Middle frontal gyrus (tissue), 1 donor: ENCODE results near the gene ATP13A1.
A peak's percentile ranks its signal among the peaks of the same experiment; 100 is the strongest.
"Not testable (repeated sequence)": the region's sequence is repeated elsewhere in the genome, so short reads cannot be mapped to it uniquely, and the experiment has no call there.

Experiments used
- DNase-seq: peaks from one replicate; pipeline ENCODE4 v3.0.0-alpha.2; 2015; ENCODE audit warnings: low spot score; ENCODE audit errors: extremely low spot score

ATP13A1 gene

GRCh38 chr19:19624032-19624570, 39.4 kb downstream of the ATP13A1 start:
- no peak for DNase-seq

GRCh38 chr19:19623383-19623782, 40.1 kb downstream of the ATP13A1 start:
- no peak for DNase-seq

GRCh38 chr19:19619849-19620210, 43.6 kb downstream of the ATP13A1 start:
- no peak for DNase-seq

DNA sequence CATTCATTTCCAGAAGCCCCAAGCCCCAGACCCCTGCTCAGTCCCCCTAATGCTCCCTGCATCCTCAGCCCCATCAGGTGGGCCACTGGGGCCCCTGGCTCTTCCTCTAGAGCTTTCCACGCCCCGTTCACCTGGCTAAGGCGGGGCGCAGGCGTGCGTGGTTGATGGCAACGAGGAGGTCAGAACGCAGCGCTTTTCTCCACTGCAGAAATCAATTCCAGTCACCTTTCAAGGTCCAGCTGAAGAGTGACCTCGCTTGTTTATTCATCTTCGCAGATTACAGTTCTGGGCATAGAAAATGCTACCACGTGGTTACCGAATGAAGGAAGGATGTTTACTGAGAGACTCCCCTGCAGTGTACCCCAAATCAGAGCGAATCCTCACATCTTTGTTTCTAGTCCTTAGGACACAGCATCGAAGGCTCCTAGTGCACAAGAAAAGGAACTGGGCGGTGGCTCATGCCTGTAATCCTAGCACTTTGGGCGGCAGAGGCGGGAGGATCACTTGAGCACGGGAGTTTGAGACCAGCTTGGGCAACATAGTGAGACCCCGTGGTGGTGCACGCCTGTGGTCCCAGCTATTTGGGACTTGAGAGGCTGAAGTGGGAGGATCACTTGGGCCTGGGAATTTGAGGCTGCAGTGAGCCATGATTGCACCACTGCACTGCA, 44.2 kb downstream of the ATP13A1 start:
- no peak for DNase-seq

DNA sequence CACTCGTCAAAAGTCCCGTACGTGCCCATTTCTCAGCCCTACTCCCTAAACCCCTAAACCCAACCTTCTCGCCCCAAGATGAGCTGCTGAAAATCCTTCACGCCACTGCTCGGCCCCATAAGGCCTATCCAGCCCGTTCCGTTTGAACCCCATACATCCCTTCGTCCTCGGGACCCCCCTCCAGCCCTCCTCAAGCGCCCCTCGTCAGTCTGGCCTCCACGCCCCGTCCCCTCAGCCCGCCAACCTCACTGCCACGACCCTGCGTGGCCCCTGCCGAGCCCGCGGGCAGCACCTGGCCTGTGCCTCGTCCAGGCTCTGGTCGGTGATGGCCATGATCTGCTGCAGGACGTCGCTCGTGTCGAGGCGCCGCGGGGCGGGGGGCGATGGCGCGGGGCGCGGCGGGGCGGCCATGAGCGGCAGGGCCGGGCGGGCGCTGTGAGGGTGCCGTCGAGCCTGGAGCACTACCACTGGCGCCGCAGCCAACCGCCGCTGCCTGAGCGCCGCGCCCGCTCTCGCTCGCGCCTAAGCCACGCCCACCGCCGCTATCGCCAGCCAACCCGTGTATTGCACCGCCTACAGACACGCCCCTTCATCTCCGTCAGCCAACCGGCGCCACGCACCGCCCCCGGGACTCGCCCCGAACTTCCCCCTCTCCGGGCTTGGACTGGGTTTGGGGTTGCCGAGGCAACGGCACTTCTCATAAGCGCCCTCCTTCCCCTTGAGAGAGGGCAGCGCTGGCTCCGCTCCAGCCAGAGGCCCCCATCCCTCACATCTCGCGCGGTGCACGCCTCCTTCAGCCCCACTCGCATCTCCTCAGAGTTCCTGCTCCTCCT, 45.0 kb downstream of the ATP13A1 start, which contains the start of gene PBX4:
TSS of gene PBX4 (minus strand) at position 469 of the 833 bp plus-strand sequence. CDS start at position 411, 58 bp downstream.
- peak; percentile 82 for DNase-seq

DNA sequence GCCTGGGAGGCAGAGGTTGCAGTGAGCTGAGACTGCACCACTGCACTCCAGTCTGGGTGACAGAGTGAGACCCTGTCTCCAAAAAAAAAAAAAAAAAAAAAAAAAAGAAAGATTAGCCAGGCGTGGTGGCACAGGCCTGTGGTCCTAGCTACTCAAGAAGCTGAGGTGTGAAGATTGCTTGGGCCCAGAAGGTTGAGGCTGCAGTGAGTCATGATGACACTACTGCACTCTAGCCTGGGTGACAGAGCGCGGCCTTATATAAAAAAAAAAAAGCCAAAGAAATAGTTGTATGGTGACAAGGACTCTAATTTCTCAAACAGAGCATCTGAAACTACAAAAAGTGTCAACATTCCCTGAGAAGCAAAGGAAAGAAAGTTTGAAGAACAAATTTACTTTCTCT, 48.4 kb downstream of the ATP13A1 start:
- no peak for DNase-seq

DNA sequence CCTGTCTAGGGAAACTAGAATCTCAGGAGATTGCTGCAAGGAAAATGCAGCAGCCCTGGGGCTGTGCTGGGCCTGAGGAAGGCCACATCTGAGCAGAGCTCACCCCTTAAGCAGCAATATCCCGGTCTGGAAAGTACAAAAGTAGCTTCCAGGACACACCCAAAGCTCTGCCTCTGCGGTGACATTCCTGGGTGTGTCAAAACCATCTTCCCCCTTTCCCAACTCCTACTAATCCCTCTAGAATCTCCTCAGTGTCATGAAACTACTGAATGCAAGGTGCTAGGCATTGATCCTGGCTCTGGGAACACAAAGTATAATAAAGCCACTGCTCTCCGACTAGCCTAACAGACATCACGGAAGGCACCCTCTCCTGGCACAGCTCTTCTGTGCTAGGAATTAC, 50.0 kb downstream of the ATP13A1 start:
- no peak for DNase-seq

- DNase-seq, result no peak
These were observed 52.9 kb downstream of the ATP13A1 start for GRCh38 chr19:19610376-19611202.

DNA sequence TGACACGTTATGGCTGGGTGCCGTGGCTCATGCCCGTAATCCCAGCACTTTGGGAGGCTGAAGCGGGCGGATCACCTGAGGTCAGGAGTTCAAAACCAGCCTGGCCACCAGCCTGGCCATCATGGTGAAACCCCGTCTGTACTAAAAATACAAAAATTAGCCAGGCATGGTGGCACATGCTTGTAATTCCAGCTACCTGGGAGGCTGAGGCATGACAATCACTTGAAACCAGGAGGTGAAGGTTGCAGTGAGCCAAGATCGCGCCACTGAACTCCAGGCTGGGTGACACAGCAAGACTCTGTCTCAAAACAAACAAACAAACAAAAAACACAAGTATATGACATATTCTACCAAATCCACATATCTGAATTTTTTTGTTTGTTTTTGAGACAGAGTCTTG, 56.8 kb downstream of the ATP13A1 start:
- not testable (repeated sequence) for DNase-seq

GRCh38 chr19:19606021-19606420, 57.5 kb downstream of the ATP13A1 start:
- no peak for DNase-seq

DNA sequence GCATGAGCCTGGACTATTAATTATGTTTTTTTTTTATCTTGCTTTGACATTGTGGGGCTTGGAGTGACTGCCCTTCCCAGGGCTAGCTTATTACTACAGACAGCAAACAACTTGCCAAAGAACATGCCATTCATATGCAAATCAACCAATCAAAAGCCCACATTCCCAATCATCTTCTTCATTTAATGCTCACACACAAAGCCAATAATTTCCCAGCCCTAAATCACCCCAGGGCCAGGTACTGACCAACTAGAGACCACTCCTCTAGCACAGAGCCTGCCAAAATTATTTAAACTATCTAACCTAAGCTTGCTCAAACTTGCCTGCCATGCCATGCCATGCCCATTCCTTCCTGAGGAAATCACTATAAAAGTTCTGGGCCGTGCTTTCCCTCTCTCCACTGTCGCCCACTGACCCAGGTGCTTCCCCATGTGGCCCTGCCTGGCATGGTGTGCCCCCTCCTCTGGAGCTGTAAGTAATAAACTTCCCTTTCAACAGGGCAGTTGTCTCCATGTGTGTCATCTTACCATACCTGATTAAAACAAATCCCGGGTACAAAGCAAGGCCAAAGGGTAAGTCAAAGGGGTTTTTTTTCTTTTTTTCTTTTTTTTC, 60.7 kb downstream of the ATP13A1 start:
- DNase-seq, result no peak

GRCh38 chr19:19602136-19602712, 61.3 kb downstream of the ATP13A1 start:
- DNase-seq, result no peak

DNA sequence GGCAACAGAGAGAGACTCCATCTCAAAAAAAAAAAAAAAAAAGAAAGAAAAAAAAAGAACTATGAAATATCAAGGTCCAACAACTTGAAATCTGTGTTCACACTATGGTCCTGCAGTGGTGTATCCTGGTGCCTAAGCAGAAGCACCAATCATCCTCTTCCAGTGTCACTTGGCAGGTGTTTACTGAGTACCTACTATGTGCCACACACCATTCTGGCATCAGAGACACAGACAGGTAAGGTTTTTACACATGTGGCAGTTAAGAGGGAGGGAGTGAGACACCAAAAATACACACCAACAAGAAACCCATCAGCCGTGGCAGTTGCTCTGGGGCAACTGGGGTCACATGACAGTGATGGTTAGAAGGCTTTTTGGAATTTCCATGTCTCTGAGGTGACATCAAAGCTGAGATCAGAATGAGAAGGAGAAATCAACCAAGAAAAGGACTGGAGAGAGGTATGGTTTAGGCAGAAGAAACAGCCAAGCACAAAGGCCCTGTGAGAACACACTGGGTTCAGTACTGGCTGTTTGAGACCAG, 62.6 kb downstream of the ATP13A1 start:
- no peak for DNase-seq

DNA sequence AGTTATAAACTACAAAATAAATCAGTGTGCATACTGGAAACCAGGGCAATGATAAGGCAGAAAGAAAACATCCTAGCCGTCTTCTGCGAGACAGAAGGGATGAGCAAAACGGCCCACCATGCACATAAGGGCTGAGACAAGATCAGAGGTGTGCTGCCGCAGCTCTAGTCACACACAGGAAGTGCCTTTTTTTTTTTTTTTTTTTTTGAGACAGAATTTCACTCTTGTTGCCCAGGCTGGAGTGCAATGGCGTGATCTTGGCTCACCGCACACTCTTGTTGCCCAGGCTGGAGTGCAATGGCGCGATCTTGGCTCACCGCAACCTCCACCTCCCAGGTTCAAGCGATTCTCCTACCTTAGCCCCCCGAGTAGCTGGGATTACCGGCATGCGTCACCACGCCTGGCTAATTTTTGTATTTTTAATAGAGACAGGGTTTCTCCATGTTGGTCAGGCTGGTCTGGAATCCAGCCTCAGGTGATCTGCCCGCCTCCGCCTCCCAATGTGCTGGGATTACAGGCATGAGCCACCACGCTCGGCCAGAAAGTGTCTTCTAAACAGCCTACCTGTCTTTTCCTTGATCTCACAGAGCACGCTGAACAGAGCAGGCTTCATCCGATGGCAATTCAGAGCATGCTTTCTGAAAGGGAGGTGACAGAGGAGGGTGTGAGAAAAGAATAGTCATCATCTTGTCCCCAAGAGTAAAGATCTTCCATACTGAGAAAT, 64.6 kb downstream of the ATP13A1 start:
- not testable (repeated sequence) for DNase-seq

- no peak for DNase-seq
These were observed 65.6 kb downstream of the ATP13A1 start for GRCh38 chr19:19597809-19598306.
